ENCODE results near the gene PALD1.

The PALD1 gene

DNA sequence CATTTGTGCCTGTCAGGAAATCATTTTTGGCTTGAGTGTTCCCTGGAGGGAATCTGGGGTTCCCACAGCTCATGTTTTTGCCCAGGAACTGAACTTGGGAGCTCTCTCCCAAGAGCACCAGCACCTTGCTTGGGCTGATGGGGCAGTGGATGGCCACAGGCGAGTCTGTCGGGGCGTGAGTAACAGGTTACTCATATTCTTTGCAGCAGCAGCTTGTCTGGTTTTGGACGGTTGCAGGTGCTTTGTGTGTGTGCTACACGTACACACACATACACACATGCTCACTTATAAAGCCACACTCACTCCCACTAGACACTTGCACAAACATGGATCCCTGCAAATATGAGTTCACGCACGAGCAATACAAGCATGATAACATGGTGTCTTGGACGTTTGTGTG is 2.9 kb upstream of the PALD1 start:
- CTCF ChIA-PET = interaction anchor here (5.4 kb wide), 1 partner anchor 14 kb away, joined by 42 read pairs; no protein-coding TSS in a partner anchor

DNA sequence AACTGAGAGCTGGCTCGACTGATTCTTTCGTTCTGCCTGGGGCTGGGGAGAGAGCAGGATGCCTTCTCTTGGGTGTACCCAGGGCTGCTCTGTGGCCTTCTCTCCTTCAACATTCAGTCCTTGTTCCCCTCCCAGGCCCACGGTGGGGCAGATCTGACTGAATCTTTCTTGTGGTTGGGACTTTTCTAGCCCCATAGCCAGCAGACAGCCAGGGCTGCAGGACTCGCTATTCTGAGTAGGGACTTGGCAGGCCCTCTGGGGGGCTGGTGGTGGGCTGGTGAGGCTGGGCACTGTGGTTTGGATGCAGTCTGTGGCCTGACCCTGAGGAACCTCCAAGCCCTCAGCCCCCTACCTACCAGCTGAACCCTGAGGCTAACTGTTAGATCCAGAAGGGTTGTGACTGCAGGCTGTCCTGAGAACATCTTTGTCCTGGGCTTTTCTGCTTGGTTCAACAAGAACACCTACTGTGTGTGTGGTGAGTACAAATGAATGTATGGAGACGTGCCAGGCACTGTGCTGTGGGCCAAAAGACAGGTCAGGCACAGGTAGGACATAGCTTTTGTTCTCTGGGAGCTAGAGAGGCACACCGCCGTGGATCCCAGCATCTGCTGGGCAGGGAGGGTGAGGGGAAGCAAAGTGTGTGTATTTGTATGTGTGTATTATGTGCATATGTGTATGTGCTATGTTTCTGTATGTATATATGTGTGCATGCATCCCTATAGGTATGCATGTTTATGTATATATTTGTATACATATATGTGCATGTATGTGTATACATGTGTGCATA is 2.1 kb upstream of the PALD1 start:
- ChIA-PET POLR2A (no interaction called here), CTCF (interaction anchor here (5.4 kb wide), 1 partner anchor 15 kb away, joined by 42 read pairs; no protein-coding TSS in a partner anchor)
- DNase-seq (ENCODE audit: extremely low spot score) = no peak
- TF ChIP-seq, protein P1, sequence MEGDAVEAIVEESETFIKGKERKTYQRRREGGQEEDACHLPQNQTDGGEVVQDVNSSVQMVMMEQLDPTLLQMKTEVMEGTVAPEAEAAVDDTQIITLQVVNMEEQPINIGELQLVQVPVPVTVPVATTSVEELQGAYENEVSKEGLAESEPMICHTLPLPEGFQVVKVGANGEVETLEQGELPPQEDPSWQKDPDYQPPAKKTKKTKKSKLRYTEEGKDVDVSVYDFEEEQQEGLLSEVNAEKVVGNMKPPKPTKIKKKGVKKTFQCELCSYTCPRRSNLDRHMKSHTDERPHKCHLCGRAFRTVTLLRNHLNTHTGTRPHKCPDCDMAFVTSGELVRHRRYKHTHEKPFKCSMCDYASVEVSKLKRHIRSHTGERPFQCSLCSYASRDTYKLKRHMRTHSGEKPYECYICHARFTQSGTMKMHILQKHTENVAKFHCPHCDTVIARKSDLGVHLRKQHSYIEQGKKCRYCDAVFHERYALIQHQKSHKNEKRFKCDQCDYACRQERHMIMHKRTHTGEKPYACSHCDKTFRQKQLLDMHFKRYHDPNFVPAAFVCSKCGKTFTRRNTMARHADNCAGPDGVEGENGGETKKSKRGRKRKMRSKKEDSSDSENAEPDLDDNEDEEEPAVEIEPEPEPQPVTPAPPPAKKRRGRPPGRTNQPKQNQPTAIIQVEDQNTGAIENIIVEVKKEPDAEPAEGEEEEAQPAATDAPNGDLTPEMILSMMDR (IDR thresholded peaks at IDR 0.05; ENCODE audit: control extremely low read depth, extremely low read depth, low read depth, missing control alignments) = no peak

More for the DNA sequence above, 2.9 kb upstream of the PALD1 start:
- DNase-seq (ENCODE audit: extremely low spot score) = no peak
- TF ChIP-seq, protein P1 (IDR thresholded peaks at IDR 0.05; ENCODE audit: control extremely low read depth, extremely low read depth, low read depth, missing control alignments) = no peak
- POLR2A ChIA-PET = no interaction called here

DNA sequence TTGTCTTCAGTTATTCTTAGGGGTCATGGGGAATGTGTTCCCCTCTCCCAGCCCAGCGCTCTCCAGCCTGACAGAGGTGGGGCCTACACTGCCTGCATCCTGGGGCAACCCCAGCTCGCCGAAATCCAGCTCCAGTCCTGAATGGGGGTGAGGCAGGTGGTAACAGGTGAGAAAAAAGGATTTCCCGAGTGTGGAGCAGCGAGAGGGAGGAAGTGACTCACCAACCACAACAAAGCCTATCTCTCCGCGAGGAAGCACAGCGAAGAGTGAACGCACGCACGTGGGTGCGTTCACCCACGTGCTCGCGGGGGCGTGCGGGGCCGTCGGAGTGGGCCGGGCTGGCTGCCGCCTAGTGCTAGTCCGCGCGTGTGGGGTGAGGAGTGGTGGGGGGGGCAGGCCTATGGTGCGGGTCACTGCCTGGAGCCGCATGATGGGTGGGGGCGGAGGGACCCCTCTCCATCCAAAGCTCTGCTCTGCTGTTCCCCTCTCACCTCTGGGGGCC is 855 bp upstream of the PALD1 start:
- ChIA-PET CTCF (interaction anchor here (0.9 to 5.4 kb wide), 3 partner anchors 12 to 22 kb away, joined by 3 to 42 read pairs (median 3); no protein-coding TSS in a partner anchor), POLR2A (no interaction called here)
- DNase-seq (ENCODE audit: extremely low spot score) = peak; percentile 54
- TF ChIP-seq, protein P1 (IDR thresholded peaks at IDR 0.05; ENCODE audit: control extremely low read depth, extremely low read depth, low read depth, missing control alignments) = no peak

DNA sequence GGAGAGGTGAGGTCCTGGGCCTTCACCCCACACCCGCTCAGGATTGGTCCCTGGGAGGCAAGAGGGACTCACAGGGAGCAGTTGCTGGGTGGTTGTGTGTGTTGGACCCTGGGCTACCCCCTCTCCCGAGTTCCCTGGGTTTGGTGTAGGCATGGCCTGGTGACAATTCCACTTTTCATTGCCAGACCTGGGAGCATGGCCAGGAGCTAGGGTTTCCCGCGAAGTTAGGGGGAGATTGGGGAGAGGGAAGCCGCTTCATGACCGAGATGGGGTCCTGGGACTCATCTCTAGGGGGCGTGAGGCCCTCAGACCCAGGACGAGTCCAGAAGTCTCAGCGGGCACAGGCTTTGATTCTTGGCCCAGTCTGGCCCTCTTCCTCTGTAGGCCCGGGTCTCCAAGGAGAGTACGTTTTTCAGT is 606 bp downstream of the PALD1 start:
- ChIA-PET CTCF (interaction anchor here (5.4 kb wide), 1 partner anchor 18 kb away, joined by 42 read pairs; no protein-coding TSS in a partner anchor), POLR2A (no interaction called here)
- no peak for DNase-seq (ENCODE audit: extremely low spot score)
- TF ChIP-seq, protein P1 (IDR thresholded peaks at IDR 0.05; ENCODE audit: control extremely low read depth, extremely low read depth, low read depth, missing control alignments) = no peak

DNA sequence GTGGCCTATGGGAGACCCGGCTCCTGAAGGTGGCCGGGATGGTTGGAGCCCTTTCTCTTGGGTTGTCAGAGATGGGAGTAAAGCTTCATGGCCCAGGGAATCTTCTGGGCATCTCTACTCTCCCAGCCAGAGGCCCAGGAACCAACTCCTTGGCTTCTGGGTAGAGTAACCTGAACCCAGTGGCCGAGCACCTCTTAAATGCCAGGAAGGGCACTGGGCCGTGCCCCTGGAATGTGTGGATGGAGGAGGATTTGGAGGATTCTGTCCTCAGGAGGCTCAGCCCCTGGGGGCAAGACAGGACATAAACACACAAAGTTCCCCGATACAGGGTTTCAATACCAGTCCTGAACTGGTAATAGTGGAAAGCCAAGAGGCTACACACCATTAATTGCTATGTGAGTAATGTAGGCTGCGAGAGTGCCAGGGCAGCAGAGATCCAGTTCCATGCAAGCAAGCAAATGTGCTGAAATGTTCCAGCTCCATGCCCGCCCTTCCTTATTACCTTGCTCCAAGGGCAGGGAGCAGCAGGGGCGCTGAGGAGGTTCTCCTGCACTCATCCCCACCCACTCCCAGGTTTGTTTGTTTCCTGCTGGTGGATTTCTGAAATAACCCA is 1.2 kb downstream of the PALD1 start:
- DNase-seq (ENCODE audit: extremely low spot score) = no peak
- TF ChIP-seq, protein P1 (IDR thresholded peaks at IDR 0.05; ENCODE audit: control extremely low read depth, extremely low read depth, low read depth, missing control alignments) = no peak
- ChIA-PET CTCF (no interaction called here), POLR2A (no interaction called here)

DNA sequence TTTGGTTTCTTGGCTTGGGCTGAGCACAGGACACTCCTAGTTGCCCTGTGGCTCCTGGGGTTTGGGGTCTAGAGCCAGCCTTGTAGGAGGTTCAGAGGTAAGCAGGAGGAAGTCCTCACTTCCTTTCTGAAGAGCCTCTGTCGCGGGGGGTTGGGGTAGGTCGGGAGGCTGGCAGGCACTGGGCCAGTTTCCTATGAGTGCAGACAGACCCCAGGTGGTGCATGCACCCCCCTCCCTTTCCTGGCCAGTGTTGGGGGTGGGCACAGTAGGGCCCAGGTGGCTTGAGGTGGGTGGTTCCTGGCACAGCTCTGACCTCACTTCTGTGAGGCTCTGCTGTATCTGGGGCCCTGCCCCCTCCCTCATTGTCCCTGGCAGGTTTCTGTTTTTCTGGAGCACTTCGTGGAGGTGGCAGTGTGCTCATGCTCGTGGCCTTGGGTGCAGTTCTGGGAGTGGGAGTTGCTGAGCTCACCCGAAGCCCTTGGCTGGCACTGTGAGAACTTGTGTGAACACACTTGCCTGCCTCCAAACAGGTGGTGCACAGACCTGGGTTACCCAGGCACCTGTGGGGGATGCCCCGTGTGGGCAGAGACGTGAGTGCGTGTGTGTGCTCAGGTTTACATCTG is 1.8 kb downstream of the PALD1 start:
- DNase-seq (ENCODE audit: extremely low spot score) = peak; percentile 55
- TF ChIP-seq, protein P1 (IDR thresholded peaks at IDR 0.05; ENCODE audit: control extremely low read depth, extremely low read depth, low read depth, missing control alignments) = no peak
- CTCF ChIA-PET = interaction anchor here (1.1 kb wide), 1 partner anchor 19 kb away, joined by 3 read pairs; no protein-coding TSS in a partner anchor
- POLR2A ChIA-PET = no interaction called here

Measured in GM10248 (cell line).